Measurements from ENCODE around the gene DBP.
"Not testable (repeated sequence)": the region's sequence is repeated elsewhere in the genome, so short reads cannot be mapped to it uniquely, and the experiment has no call there.

DNA sequence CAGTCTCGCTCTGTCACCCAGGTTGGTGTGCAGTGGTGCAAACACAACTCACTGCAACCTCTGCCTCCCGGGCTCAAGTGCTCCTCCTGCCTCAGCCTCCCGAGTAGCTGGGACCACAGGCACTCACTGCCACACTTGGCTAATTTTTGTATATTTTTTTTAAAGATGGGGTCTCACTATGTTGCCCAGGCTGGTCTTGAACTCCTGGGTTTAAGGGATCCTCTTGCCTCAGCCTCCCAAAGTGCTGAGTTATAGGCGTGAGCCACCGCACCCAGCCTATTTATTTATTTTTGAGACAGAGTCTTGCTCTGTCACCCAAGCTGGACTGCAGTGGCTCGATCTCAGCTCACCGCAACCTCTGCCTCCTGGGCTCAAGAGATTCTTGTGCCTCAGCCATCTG lies 49.5 kb upstream of the DBP start:
- TF ChIP-seq CTCF (IDR thresholded peaks at IDR 0.05; ENCODE audit: low read depth, low read length, poor library complexity, severe bottlenecking); EZH2phosphoT487 (IDR thresholded peaks at IDR 0.05; ENCODE audit: borderline replicate concordance, low read length): not testable (repeated sequence)
